ENCODE measurements around the gene SLC39A11.

The SLC39A11 gene

GRCh38 chr17:72734613-72735012, 357.9 kb downstream of the SLC39A11 start:
- 99% methylated on average over 10 of the region's 10 CpGs for WGBS (ENCODE audit: insufficient coverage)
- Histone ChIP-seq H3K4me3 (ENCODE audit: control insufficient read depth in 1 of 7, extremely low read depth in 1 of 7, insufficient read depth in 4 of 7, low read depth in 2 of 7, low read length in 6 of 7) (no peak overlapping the region), H3K36me3 (ENCODE audit: control insufficient read depth in 4 of 4, insufficient read depth in 4 of 4, low read length in 3 of 4) (peaks cover 0 to 13% (median 6%) of the 10 kb centered on the region in 4 experiments), H3K27ac (ENCODE audit: insufficient read depth in 1 of 2, low read depth in 1 of 2, low read length in 2 of 2, poor library complexity in 1 of 2, severe bottlenecking in 2 of 2) (no peak overlapping the region), H3K4me1 (ENCODE audit: control extremely low read depth in 1 of 4, control insufficient read depth in 4 of 4, insufficient read depth in 4 of 4, low read length in 3 of 4) (peaks cover 0 to 3% (median 2%) of the 10 kb centered on the region in 4 experiments), H3K27me3 (replicated peaks in 2 of 5; ENCODE audit: control insufficient read depth in 4 of 5, insufficient read depth in 5 of 5, low read length in 4 of 5) (no peaks in the 10 kb centered on the region), H3K9me3 (ENCODE audit: control extremely low read depth in 1 of 5, control insufficient read depth in 4 of 5, insufficient read depth in 2 of 5, low read depth in 1 of 5, low read length in 4 of 5) (no peaks in the 10 kb centered on the region)
- DNase-seq = no peak
- POLR2A ChIA-PET = no interaction called here
- CTCF ChIA-PET = interaction anchor here (1.4 kb wide), 1 partner anchor 10 kb away, joined by 3 read pairs; no protein-coding TSS in a partner anchor

GRCh38 chr17:72733619-72734282, 358.7 kb downstream of the SLC39A11 start:
- peaks cover 0 to 13% (median 6%) of the 10 kb centered on the region in 4 experiments for H3K36me3 ChIP-seq (ENCODE audit: control insufficient read depth in 4 of 4, insufficient read depth in 4 of 4, low read length in 3 of 4)
- no peak overlapping the region for H3K4me3 ChIP-seq (ENCODE audit: control insufficient read depth in 1 of 7, extremely low read depth in 1 of 7, insufficient read depth in 4 of 7, low read depth in 2 of 7, low read length in 6 of 7)
- ChIA-PET CTCF (interaction anchor here (1.4 kb wide), 1 partner anchor 9 kb away, joined by 3 read pairs; no protein-coding TSS in a partner anchor), POLR2A (no interaction called here)
- no peaks in the 10 kb centered on the region for H3K9me3 ChIP-seq (ENCODE audit: control extremely low read depth in 1 of 5, control insufficient read depth in 4 of 5, insufficient read depth in 2 of 5, low read depth in 1 of 5, low read length in 4 of 5)
- 91% methylated on average over 3 of the region's 3 CpGs for WGBS (ENCODE audit: insufficient coverage)
- H3K27me3 ChIP-seq (replicated peaks in 2 of 5; ENCODE audit: control insufficient read depth in 4 of 5, insufficient read depth in 5 of 5, low read length in 4 of 5) = no peaks in the 10 kb centered on the region
- peaks cover 0 to 3% (median 2%) of the 10 kb centered on the region in 4 experiments for H3K4me1 ChIP-seq (ENCODE audit: control extremely low read depth in 1 of 4, control insufficient read depth in 4 of 4, insufficient read depth in 4 of 4, low read length in 3 of 4)
- H3K27ac ChIP-seq (ENCODE audit: insufficient read depth in 1 of 2, low read depth in 1 of 2, low read length in 2 of 2, poor library complexity in 1 of 2, severe bottlenecking in 2 of 2) = no peak overlapping the region
- no peak for DNase-seq

GRCh38 chr17:72732893-72733618, 359.4 kb downstream of the SLC39A11 start:
- Histone ChIP-seq H3K27ac (ENCODE audit: insufficient read depth in 1 of 2, low read depth in 1 of 2, low read length in 2 of 2, poor library complexity in 1 of 2, severe bottlenecking in 2 of 2) (no peak overlapping the region), H3K4me1 (ENCODE audit: control extremely low read depth in 1 of 4, control insufficient read depth in 4 of 4, insufficient read depth in 4 of 4, low read length in 3 of 4) (peaks cover 0 to 3% (median 2%) of the 10 kb centered on the region in 4 experiments), H3K9me3 (ENCODE audit: control extremely low read depth in 1 of 5, control insufficient read depth in 4 of 5, insufficient read depth in 2 of 5, low read depth in 1 of 5, low read length in 4 of 5) (no peaks in the 10 kb centered on the region), H3K27me3 (replicated peaks in 2 of 5; ENCODE audit: control insufficient read depth in 4 of 5, insufficient read depth in 5 of 5, low read length in 4 of 5) (no peaks in the 10 kb centered on the region), H3K4me3 (ENCODE audit: control insufficient read depth in 1 of 7, extremely low read depth in 1 of 7, insufficient read depth in 4 of 7, low read depth in 2 of 7, low read length in 6 of 7) (no peak overlapping the region), H3K36me3 (ENCODE audit: control insufficient read depth in 4 of 4, insufficient read depth in 4 of 4, low read length in 3 of 4) (peaks cover 0 to 13% (median 6%) of the 10 kb centered on the region in 4 experiments)
- POLR2A ChIA-PET = no interaction called here
- CTCF ChIA-PET = no interaction called here
- no peak for DNase-seq
- 100% methylated on average over 4 of the region's 8 CpGs for WGBS (ENCODE audit: insufficient coverage)

- Histone ChIP-seq H3K4me1 (ENCODE audit: control extremely low read depth in 1 of 4, control insufficient read depth in 4 of 4, insufficient read depth in 4 of 4, low read length in 3 of 4) (peaks cover 4 to 29% (median 18%) of the 10 kb centered on the region in 4 experiments), H3K9me3 (ENCODE audit: control extremely low read depth in 1 of 5, control insufficient read depth in 4 of 5, insufficient read depth in 2 of 5, low read depth in 1 of 5, low read length in 4 of 5) (no peaks in the 10 kb centered on the region), H3K27me3 (replicated peaks in 2 of 5; ENCODE audit: control insufficient read depth in 4 of 5, insufficient read depth in 5 of 5, low read length in 4 of 5) (no peaks in the 10 kb centered on the region), H3K36me3 (ENCODE audit: control insufficient read depth in 4 of 4, insufficient read depth in 4 of 4, low read length in 3 of 4) (peaks cover 0 to 7% (median 3%) of the 10 kb centered on the region in 4 experiments), H3K27ac (ENCODE audit: insufficient read depth in 1 of 2, low read depth in 1 of 2, low read length in 2 of 2, poor library complexity in 1 of 2, severe bottlenecking in 2 of 2) (no peak overlapping the region), H3K4me3 (ENCODE audit: control insufficient read depth in 1 of 7, extremely low read depth in 1 of 7, insufficient read depth in 4 of 7, low read depth in 2 of 7, low read length in 6 of 7) (no peak overlapping the region)
- peak; percentile 71 to 89 (median 82) for DNase-seq
- ChIA-PET POLR2A (no interaction called here), CTCF (interaction anchor here (1.2 kb wide), 1 partner anchor 173 kb away, joined by 4 read pairs; no protein-coding TSS in a partner anchor)
- 52% methylated on average over 7 of the region's 7 CpGs for WGBS (ENCODE audit: insufficient coverage)
Measured at GRCh38 chr17:72730077-72730476, 362.4 kb downstream of the SLC39A11 start.

- POLR2A ChIA-PET = interaction anchor here (0.7 kb wide), 1 partner anchor 15 kb away, joined by 3 read pairs; no protein-coding TSS in a partner anchor
- no peaks in the 10 kb centered on the region for H3K36me3 ChIP-seq (ENCODE audit: control insufficient read depth in 4 of 4, insufficient read depth in 4 of 4, low read length in 3 of 4)
- CTCF ChIA-PET = interaction anchor here (0.8 to 5.8 kb wide), 32 partner anchors 9 to 642 kb away, joined by 3 to 101 read pairs (median 4); partner anchors contain the start of gene COG1
- no peaks in the 10 kb centered on the region for H3K27me3 ChIP-seq (replicated peaks in 2 of 5; ENCODE audit: control insufficient read depth in 4 of 5, insufficient read depth in 5 of 5, low read length in 4 of 5)
- H3K4me3 ChIP-seq (ENCODE audit: control insufficient read depth in 1 of 7, extremely low read depth in 1 of 7, insufficient read depth in 4 of 7, low read depth in 2 of 7, low read length in 6 of 7) = peak overlapping the region in 1 of 7 experiments; percentile 2
- H3K27ac ChIP-seq (ENCODE audit: insufficient read depth in 1 of 2, low read depth in 1 of 2, low read length in 2 of 2, poor library complexity in 1 of 2, severe bottlenecking in 2 of 2) = no peak overlapping the region
- no peaks in the 10 kb centered on the region for H3K9me3 ChIP-seq (ENCODE audit: control extremely low read depth in 1 of 5, control insufficient read depth in 4 of 5, insufficient read depth in 2 of 5, low read depth in 1 of 5, low read length in 4 of 5)
- 20% methylated on average over 8 of the region's 9 CpGs for WGBS (ENCODE audit: insufficient coverage)
- H3K4me1 ChIP-seq (ENCODE audit: control extremely low read depth in 1 of 4, control insufficient read depth in 4 of 4, insufficient read depth in 4 of 4, low read length in 3 of 4) = peaks cover 4 to 40% (median 18%) of the 10 kb centered on the region in 4 experiments
- DNase-seq = peak; percentile 34 to 66 (median 59)
Measured at GRCh38 chr17:72726936-72727335, 365.6 kb downstream of the SLC39A11 start.

GRCh38 chr17:72725433-72726068, 366.9 kb downstream of the SLC39A11 start:
- POLR2A ChIA-PET = no interaction called here
- H3K4me1 ChIP-seq (ENCODE audit: control extremely low read depth in 1 of 4, control insufficient read depth in 4 of 4, insufficient read depth in 4 of 4, low read length in 3 of 4) = peaks cover 4 to 45% (median 21%) of the 10 kb centered on the region in 4 experiments
- no peaks in the 10 kb centered on the region for H3K27me3 ChIP-seq (replicated peaks in 2 of 5; ENCODE audit: control insufficient read depth in 4 of 5, insufficient read depth in 5 of 5, low read length in 4 of 5)
- no peak overlapping the region for H3K27ac ChIP-seq (ENCODE audit: insufficient read depth in 1 of 2, low read depth in 1 of 2, low read length in 2 of 2, poor library complexity in 1 of 2, severe bottlenecking in 2 of 2)
- peak; percentile 39 to 52 (median 52) for DNase-seq
- CTCF ChIA-PET = interaction anchor here (0.7 to 5.8 kb wide), 30 partner anchors 8 to 577 kb away, joined by 3 to 101 read pairs (median 4); a partner anchor contains a TSS
- 38% methylated on average over 10 of the region's 10 CpGs for WGBS (ENCODE audit: insufficient coverage)
- no peak overlapping the region for H3K4me3 ChIP-seq (ENCODE audit: control insufficient read depth in 1 of 7, extremely low read depth in 1 of 7, insufficient read depth in 4 of 7, low read depth in 2 of 7, low read length in 6 of 7)
- no peaks in the 10 kb centered on the region for H3K36me3 ChIP-seq (ENCODE audit: control insufficient read depth in 4 of 4, insufficient read depth in 4 of 4, low read length in 3 of 4)
- H3K9me3 ChIP-seq (ENCODE audit: control extremely low read depth in 1 of 5, control insufficient read depth in 4 of 5, insufficient read depth in 2 of 5, low read depth in 1 of 5, low read length in 4 of 5) = no peaks in the 10 kb centered on the region
